Measurements from ENCODE around the gene TAX1BP3.
A peak's percentile ranks its signal among the peaks of the same experiment; 100 is the strongest.

TAX1BP3 gene

GRCh38 chr17:3657874-3658783, 10.2 kb downstream of the TAX1BP3 start:
- no peak for DNase-seq

DNA sequence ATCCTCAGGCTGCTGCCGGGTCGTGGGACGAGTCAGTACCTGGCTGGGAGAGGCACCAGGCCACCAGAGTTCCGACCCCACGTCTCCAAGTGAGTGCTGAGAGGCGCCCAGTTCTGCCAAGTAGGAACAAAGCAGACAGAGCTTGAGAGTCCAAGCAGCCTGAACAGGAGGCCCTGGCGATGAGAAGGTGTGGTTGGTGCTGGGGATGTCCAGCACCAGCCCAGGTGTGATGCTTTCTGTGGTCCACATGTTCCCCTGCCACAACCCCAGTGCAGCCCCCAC, 10.8 kb downstream of the TAX1BP3 start:
- DNase-seq: no peak

GRCh38 chr17:3656755-3657587, 11.4 kb downstream of the TAX1BP3 start:
- no peak for DNase-seq

DNA sequence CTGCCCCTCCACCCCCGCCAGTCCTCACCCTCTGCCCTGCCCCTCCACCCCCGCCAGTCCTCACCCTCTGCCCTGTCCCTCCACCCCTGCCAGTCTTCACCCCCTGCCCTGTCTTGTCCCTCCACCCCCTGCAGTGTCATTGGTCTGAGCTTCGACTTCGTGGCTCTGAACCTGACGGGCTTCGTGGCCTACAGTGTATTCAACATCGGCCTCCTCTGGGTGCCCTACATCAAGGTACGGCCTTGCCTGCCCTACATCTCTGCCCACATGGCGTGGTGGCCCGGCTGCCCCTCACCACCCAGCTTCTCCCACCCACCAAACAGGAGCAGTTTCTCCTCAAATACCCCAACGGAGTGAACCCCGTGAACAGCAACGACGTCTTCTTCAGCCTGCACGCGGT, 12.0 kb downstream of the TAX1BP3 start:
- DNase-seq: no peak

DNA sequence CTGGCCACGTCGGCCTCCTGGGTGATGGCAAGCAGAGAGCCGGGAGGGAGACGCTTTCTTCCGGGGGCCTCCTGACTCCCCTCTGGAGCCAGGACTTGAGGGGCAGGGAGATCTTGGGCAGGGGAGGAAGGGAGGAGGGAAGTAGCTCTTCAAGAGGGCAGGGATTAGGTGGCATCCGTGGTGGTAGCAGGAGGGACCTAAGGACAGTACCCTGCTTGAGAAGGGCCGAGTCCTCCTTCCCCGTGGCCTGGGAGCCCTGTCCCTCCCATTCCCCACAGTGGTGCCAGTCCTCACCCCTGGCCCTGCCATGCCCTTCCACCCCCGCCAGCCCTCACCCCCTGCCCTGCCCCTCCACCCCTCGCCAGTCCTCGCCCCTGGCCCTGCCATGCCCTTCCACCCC, 12.6 kb downstream of the TAX1BP3 start:
- DNase-seq: no peak

- DNase-seq: peak; percentile 64 to 69
These were observed 20.4 kb downstream of the TAX1BP3 start for GRCh38 chr17:3647769-3648555.

DNA sequence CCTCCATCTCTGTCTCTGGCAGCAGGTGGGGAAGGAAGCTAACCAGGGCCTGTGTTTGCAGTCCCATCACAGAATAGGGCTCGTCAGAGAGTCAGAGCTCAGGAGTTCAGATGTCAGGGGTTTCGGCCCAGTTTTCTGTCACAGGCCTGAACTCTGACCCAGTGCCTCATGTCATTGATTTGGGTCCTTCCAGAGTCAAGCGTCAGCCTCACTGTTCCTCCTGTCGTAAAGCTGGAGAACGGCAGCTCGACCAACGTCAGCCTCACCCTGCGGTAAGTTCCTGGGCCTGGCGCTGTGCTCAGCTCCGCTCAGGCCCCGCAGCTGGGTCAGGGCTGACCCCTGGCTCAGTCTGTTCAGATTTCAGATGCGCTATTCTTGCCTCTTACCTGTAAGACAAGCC, 21.1 kb downstream of the TAX1BP3 start:
- no peak for DNase-seq

DNA sequence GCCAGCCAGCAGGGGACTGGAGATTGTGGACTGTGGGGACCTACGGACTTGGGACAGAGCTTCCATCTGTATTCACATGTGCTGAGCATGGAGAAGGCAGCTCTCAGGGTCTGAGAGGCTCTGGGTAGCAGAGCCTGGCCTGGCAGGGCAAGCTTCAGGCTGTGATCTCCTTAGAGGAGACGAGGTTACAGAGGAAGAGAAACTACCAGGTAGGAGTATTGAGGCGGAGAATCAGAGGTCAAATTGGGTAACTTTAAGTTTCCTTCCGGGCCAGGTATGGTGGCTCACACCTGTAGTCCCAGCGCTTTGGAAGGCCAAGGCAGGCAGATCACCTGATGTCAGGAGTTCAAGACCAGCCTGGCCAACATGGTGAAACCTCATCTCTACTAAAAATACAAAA, 23.1 kb downstream of the TAX1BP3 start:
- no peak for DNase-seq

DNA sequence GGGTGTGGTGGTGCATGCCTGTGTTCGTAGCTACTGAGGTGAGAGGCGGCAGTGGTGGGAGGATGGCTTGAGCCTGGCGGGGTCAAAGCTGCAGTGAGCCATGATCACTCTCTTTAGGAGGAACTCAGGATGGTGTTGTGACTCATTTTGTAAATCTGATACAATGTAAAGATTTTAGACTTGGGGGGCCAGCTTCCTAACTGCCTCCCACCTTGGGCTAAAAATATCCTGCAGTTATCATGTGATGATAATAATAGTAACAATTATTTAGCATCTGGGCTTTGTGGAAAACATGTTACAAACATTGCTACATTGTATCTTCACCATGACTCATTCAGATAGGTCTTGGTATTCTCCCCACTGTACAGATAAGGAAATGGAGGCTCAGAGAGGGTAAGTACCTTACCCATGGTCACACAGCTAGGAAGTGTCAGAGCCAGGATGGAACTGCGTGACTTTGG, 24.5 kb downstream of the TAX1BP3 start:
- no peak for DNase-seq

GRCh38 chr17:3641717-3642486, 26.5 kb downstream of the TAX1BP3 start:
- DNase-seq: no peak

- DNase-seq: no peak
These were observed 27.4 kb downstream of the TAX1BP3 start for GRCh38 chr17:3641014-3641413.

- DNase-seq: no peak
These were observed 28.3 kb downstream of the TAX1BP3 start for GRCh38 chr17:3639981-3640596.

DNA sequence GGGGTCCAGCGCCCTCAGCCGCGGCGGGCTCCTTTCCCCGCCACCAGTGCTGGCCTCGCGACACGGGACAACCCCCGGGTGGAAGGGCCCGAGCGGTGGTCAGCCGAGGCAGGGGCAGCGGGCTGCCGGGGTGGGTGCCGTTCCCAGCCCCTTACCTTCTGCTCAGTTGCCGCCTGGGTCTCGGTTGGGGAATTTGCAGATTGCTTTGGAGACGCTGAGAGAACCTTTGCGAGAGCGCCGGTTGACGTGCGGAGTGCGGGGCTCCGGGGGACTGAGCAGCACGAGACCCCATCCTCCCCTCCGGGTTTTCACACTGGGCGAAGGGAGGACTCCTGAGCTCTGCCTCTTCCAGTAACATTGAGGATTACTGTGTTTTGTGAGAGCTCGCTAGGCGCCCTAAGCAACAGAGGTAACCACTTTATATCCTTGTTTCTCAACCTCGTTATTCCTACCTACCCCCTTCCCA, 31.4 kb downstream of the TAX1BP3 start:
- DNase-seq: no peak

- peak; percentile 96 to 98 for DNase-seq
These were observed 32.0 kb downstream of the TAX1BP3 start, which contains the start of the genes CTNS and SHPK for GRCh38 chr17:3636154-3636907. TSS of gene CTNS (plus strand) at chr17:3636760. CDS start at chr17:3640207, 3,447 bp downstream. TSS of gene SHPK (minus strand) at chr17:3636250. CDS start at chr17:3636219, 31 bp downstream.

DNA sequence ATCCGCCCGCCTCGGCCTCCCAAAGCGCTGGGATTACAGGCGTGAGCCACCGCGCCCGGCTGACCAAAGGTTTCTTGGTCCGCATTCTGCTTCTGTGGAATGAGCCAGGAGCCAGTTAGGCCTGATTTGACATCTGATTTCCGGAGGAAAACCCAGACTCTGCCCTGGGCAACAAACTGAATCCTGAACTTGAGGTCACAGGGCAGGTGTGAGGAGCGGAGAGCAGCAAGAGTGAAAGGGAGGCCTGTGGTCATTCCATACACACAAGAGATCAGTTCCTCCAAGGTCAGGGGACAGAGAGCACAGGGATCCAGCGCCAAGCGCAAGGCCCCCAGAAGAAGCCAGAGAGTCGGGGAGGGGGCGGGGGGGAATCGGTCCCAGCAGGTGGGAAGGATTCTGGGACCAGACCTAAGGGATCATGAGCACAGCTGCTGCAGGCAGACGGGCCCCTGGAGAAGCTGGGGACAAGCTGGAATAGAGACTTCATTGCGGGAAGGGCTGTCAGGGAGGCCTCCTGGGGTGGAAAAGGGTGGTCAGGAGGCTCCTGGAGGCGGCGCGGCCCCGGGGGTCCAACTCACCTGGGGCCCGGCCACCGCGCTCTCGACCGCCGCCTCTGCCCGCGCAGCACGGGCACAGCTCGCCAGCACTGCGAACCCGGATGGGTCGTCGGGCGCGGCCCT, 32.8 kb downstream of the TAX1BP3 start:
- no peak for DNase-seq

GRCh38 chr17:3632287-3632686, 36.1 kb downstream of the TAX1BP3 start:
- no peak for DNase-seq

- no peak for DNase-seq
These were observed 37.6 kb downstream of the TAX1BP3 start for GRCh38 chr17:3630781-3631180.

- DNase-seq: no peak
These were observed 40.6 kb downstream of the TAX1BP3 start for GRCh38 chr17:3627769-3628167.

GRCh38 chr17:3626831-3627768, 41.3 kb downstream of the TAX1BP3 start:
- DNase-seq: no peak
